Upper lobe of left lung (tissue), 4 donors: Measurements from ENCODE around the gene CPNE4.

Experiments
- CTCF ChIP-seq, 6 experiments: fragments of 450-650 bp in 4 of 6; fragments of 200-600 bp in 2 of 6; sonication (generic) in 2 of 6; IDR thresholded peaks; one replicate each; pipeline ENCODE4 v1.5.1; 2016 to 2019; ENCODE audit warnings: antibody characterized with exemption in 6 of 6
- POLR2A ChIP-seq, 4 donors: fragments of 450-650 bp; IDR thresholded peaks; one replicate each; pipeline ENCODE4 v1.5.1; 2016 to 2017; ENCODE audit warnings: antibody characterized with exemption in 4 of 4, mild to moderate bottlenecking in 2 of 4

- TF ChIP-seq CTCF (IDR thresholded peaks at IDR 0.05) (no peak), POLR2A (IDR thresholded peaks at IDR 0.05) (no peak)
Observed at GRCh38 chr3:131797776-131798175, 237.0 kb downstream of the CPNE4 start.
